NOMO-1 treated with dmso at 0.1 percent for 144 hours (cell line): ENCODE data around the gene IL1RAPL2.
A peak's percentile ranks its signal among the peaks of the same experiment; 100 is the strongest.
"Not testable (repeated sequence)": the region's sequence is repeated elsewhere in the genome, so short reads cannot be mapped to it uniquely, and the experiment has no call there.

ENCODE experiments used
- DNase-seq: peaks from one replicate; lab custom pipeline; 2025; ENCODE audit not compliant: unreplicated experiment; lab: John Stamatoyannopoulos, UW

Gene IL1RAPL2

DNA sequence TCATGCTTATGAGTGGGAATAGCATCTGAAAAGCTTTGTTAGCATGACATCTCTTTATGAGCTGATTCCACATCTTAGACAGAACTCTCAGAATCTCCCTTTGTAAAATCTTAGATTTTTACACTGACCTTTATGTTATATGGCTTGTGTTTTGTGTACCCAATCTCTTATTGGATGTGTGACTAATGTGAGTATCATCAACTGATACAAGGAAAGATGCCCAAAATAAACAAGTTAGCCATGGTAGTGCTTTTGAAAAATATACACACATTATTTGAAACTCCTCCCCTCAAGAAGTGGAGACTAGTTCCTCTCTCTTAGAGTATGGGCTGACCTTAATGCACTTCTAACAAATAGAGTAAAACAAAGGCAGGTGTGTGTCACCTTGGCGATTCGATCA lies 1096.2 kb downstream of the IL1RAPL2 start:
- no peak for DNase-seq

DNA sequence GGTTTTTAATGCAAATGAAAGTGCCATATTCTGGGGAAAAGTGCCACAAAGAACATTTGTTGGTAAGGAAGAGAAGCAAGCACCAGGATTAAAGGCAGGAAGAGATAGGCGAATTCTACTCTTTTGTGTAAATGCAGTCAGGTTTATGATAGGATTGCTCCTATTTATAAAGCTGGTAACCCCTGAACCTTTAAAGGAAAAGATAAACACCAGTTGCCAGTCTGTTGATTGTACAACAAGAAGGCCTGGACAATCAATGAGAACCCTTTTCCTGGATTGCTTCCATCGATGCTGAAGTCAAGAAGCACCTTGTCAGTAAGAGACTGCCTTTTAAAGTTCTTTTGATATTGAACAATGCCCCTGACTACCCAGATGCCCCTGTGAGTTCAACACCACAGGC lies 1098.2 kb downstream of the IL1RAPL2 start:
- DNase-seq = no peak

DNA sequence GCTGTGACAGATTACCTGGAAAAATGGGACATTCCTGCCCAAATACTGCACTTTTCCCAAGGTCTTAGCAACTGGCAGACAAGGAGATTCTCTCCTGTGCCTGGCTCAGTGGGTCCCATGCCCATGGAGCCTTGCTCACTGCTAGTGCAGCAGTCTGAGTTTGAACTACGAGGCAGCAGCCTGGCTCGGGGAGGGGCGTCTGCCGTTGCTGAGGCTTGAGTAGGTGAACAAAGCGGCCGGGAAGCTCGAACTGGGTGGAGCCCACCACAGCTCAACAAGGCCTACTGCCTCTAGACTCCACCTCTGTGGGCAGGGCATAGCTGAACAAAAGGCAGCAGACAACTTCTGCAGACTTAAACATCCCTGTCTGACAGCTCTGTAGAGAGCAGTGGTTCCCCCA lies 1118.3 kb downstream of the IL1RAPL2 start:
- not testable (repeated sequence) for DNase-seq

DNA sequence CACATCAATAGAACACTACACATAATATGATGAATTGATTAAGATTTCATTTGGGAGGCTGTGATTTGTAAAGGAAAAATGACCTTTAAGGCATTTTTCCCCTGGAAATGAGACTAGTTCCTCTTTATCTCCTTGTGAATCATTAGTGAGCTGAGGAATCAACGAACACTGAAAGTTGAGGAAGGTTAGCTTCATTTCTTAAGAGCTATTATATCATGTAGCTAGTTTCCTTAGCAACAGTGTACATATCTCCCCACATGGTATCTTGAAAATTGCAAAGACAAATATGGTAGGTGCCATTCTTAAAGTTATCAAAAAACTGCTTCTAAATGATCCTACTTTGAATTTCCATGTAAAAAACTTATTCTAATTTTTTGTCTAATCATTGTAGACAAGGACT lies 1128.8 kb downstream of the IL1RAPL2 start:
- DNase-seq = no peak

DNA sequence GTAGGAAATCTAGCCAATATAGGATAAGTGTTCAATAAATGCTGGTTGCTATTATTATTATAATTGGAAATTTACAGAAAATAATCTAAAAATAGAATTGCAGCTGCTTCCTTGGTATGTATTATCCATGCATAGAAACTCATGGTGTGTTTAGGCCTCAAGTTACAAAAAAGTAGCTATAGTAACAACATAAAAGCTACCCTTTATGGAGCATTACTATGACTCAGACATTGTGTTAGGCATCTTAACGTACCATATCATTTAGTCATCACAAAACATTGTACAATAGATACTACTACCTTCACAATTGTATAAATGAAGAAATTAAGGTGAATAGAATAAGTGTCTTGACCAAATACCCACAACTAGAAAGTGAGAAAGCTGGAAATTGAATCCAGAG lies 1129.5 kb downstream of the IL1RAPL2 start:
- no peak for DNase-seq

DNA sequence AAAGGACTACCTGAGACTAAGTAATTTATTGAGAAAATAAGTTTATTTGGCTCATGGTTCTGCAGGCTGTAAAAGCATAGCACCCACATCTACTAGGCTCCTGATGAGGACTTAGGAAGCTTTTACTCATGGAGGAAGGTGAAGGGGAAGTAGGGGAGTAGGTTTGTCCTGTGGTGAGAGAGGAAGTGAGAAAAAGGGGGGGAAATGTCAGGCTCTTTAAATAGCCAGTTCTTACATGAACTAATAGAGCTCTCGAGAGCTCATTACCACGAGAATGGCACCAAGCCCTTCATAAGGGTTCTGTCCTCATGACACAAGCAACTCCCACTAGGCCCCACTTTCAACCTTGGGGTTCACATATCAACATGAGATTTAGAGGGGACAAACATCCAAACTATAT lies 1130.9 kb downstream of the IL1RAPL2 start:
- peak; percentile 2 for DNase-seq

DNA sequence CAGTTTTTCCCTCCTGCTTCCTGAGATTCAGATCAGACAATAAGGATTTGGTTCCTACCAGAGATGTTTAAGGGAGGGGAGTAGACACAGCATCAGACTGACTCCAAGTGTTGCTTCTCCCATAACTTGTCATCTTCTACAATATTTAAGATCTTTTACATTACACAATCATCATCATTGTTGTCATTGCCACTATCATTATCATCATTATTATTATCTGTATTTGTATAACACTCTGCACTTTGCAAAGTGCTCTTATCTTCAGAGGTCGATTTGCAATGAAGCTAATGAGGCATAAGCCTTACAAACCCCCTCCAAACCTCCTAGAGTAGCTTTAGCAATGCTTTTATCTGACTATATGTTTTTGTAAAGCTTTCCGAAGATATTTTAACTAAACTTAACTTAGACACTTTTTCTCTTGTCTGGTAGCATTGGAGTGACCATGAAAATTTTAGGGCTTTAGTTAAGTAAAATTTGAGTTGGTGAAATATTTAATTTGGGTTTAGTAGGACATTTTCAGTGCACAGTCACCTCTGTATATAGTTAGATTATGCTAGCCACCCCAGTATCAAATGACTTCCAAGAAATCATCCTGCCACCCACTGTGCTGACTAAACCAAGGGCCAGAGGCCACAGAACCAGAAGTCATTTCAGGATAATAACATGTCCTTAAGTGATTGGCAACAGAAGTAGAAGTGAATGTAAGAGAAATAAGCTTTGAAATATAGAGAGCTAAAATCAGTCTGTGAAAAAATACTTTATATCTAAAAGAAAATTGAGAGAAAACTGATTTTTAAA lies 1132.2 kb downstream of the IL1RAPL2 start:
- no peak for DNase-seq

DNA sequence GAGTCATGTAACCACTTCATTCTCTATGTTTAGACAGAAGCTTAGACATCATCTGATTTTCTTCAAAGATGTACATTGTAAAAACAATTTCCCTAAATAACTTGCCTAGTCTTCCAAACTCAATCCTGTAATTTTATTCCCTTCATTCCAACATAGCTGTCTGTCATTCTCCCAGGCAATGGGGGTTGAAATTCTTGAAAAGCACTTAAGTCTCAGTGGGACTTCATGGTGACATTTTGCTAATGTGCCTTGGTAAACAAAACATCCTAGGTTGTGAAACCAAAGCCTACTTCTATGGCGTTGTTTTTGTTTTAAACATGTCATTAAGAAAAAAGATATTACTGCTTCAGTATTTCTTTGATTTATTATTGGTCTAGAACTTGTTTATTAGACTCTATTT lies 1134.3 kb downstream of the IL1RAPL2 start:
- no peak for DNase-seq

DNA sequence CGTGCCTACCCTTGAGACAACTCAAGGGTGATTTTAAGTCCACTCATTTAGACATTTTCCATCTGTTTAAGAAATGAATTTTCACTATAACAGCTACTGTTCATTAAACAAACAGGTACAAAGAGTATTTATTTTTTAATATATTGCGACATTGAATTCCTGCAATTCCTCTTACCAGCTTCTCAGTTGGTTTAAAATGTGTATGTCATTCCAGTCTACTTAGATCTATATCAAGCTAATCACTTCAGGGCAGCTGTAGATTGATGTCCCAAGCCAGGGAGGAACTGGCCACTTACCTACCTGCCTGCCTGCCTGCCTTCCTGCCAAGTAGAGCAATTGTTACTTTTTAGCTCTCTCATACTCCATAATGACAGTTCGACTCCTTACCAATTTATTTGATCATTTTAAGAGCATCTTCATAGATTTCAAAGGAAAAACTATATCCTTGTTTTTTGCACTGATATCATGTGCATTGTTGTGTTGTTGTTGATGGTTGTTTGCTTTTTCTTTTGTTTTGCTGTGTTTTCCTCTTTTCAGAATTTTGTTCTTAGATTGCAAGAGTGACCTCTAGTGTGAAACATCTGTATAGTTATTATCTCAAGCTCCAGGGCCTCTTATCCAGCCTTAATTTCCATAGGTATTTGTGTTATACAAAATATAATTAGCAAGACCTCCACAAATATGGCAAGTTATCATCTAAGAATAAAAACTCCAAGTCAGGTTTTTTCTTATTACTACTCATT lies 1135.5 kb downstream of the IL1RAPL2 start:
- no peak for DNase-seq

DNA sequence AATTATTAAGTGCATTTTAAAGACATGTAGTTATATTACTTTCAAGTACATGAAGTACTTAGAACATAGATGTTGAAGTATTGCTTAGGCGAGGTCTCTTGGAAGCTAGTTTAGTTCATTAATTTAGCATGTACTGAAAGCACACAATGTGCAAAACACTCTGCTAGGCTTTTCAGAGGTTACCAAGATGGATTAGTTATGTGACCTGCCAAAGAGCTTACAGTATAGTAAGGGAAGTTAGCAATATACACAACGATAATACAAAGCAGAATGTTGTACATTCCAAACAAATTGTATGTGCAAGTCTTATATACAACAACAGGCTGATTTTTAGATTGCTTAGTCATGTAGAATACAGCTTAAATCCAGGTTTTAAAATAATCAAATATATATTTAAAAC lies 1137.9 kb downstream of the IL1RAPL2 start:
- no peak for DNase-seq

DNA sequence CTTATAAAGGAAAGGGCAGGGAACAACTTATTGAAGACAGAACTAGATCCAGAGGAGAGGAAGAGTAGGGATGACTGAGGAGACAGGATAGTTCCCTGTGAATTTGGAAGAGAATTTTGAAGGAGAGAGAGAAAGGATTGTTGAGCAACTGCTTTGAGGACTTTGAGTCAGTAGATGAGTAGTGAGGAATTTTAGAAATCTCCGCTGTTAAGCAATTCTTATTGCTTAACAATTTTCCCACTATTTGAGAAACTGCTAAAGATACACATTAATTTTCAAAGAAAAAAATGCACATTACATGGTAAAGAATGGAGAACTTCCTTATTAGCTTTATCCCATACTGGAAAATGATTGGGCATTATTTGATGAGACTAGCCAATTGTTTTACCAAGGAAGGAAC lies 1140.0 kb downstream of the IL1RAPL2 start:
- DNase-seq = no peak

DNA sequence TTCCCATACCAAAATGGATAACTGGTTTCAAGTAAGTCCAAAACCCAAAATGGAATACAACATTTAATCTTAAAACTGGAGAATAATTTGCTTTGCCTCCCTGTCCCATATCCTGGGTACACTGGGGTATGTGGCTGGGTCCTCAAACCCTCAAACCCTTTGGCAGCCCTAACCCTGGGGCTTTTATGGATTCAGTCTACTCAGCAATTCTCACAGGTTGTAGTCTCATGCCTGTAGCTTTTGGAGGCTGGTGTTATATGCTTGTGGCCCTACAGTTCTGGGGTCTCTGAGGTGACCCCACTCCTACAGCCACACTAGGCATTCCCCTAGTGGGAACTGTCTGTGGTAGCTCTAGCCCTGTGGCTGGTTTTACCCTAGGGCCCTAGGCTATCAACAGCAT lies 1145.8 kb downstream of the IL1RAPL2 start:
- DNase-seq = no peak

DNA sequence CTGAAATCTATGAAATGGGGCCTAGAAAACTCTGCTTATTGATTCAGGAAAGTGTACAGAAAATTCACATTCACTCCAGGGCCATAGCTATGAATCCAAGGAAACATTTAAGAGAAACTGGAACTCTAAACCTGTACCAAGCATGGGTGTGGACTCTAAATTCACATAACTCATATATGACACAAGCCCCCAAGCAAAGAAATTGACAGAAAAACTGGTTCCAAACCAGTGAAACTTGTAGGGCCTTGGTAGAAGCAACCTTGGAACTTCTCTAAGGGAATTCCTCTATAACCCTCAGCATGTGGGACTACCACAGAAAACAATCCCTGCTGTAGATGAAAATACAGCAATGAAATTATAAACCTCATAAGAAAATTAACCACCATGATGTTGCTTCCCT lies 1149.7 kb downstream of the IL1RAPL2 start:
- no peak for DNase-seq

DNA sequence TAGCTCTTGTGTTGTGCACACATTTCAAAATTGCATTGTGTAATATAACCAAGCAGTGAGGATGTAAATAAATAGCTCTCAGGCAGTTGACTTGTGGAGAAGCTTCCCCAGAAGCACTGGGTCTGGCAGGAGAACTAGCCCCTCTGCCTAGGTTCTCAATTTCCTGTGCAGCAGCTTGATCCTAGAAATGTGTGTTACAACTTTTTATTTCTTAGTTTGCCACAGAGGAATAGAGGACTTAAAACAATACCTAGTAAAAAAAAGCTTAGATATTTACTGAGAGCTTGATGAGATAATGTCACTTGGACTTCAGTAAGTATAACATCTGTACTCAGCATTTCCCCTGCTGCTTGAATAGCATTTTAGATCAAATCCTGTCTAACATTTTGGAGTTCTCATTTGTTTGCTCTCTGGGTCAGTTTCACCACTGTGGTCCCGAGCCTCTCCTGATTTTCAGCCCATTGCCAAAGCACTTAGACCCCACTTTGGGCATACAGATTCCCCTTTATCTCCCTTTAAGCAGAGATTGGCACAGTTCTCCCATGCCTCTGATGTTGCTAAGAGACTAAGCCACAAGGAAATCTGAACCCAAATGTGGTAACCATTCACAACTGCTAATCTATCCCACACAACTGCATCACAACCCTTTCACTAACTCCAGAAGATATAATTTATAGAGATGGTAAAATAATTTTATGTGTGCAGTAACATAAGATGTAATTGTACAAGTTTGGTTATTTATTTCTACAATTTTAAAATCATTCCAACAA lies 1158.2 kb downstream of the IL1RAPL2 start:
- no peak for DNase-seq

DNA sequence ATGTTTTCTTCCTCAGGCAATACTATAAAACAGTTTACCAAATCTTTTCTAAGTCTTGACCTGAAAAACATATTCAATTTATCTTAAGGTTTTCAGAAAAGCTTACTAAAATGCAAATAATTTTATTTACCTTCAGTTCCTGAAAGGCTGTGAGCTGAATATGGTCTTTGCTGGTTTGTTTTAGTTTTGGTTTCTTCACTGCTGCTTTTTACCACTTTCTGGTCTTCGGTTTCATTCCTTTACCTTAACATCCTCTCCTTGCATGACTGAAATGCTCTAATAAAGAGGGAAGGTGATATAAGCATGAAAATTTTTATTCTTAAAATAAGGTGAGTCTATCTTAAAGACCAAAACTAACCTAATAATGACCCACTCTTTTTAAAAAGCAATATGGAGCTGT lies 1159.2 kb downstream of the IL1RAPL2 start:
- DNase-seq = no peak

DNA sequence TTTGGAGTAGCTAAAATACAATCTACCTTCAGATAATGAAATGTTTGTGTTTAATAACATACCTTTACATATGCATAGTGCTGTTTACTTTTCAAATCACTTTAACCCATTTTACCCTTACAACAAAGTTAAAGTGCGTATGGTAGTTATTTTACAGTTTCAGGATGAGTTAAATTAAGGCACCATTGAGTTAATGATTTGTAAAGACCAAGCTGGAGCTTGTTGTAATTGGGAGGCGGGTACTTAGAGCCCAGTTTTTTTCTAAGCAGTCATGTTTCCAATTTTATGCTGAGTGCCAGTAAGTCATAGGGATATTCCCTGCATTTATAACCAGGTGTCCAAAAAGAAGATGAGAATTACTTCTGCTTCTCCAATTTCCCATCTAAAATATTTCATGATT lies 1172.2 kb downstream of the IL1RAPL2 start:
- no peak for DNase-seq

DNA sequence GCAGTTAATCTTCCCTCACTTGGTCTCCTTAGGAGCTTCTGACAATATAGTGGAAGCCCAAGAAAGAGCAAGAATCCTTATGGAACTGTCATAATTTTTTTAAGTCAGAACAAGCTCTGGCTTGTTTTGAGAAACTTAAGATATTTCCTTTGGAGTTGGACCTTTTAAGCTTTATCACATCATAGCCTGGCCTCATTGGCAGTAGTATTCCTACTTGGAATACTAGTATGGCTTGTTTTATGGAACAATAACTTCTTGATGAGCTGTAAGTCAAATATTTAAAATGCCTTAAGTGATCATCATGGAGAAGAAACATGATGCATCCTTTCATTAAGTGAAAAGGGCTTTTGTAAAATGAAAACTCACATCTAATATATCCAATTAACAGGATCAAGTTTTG lies 1178.3 kb downstream of the IL1RAPL2 start:
- no peak for DNase-seq

DNA sequence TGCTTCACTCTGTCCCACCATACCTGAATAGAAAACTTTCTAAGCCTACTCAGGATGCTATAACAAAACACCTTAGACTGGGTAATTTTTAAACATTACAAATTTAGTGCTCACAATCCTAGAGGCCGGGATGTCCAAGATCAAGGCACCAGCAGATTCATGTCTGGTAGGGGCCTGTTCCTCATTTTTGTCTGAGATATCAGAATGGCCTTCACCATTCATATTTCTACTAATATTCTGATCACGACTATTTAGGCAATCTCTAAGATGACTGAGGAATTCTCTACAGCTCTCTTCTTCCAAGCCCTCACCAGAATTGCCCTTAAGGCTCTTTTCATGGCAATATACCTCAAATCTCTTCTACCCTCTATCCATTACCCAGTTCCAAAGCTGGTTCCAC lies 1178.9 kb downstream of the IL1RAPL2 start:
- no peak for DNase-seq

DNA sequence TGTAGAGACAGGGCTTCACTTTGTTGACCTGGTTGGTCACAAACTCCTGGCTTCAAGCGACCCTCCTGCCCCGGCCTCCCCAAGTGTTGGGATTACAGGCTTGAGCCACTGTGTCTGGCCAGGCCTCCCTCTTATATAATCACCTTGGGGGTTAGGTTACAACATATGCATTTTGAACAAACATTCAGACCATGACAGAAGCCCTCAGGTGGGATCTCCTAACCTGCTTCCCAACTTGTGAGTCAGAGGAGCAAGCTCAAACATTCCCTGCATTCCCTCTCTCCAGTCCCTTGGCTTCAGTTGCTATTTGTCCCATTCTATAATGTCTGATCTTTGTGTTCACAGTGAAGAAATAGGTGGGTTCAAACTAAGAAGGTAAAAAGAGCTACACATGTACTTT lies 1179.9 kb downstream of the IL1RAPL2 start:
- no peak for DNase-seq

DNA sequence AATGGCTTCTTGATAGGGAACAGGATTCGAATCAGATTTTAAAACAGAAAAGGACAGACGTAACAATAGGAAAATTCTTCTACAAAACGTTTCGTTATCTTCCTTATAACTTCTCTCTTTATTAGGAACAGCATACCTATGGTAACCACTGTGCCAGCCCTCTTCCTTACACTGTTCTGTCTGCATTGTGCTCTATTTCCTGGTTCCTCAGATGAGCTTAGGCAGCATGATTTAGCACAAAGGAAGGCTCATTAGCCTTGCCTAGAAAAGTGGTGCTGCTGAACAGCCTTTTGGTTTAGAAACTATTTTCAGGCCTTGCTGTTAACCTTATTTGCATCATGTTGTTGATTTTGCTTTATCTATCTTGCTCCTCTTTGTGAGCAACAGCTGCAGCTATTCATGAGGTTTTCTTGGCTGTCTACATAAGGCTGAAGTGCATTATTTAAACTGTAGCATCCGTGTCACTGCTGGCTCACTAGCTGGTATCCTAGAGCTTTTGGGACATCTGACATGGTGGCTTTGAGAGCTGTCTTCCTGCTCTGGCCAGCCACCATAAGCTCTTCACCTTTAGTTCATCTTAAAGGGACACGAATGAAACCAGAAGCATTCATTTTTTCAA lies 1186.4 kb downstream of the IL1RAPL2 start:
- DNase-seq = no peak

DNA sequence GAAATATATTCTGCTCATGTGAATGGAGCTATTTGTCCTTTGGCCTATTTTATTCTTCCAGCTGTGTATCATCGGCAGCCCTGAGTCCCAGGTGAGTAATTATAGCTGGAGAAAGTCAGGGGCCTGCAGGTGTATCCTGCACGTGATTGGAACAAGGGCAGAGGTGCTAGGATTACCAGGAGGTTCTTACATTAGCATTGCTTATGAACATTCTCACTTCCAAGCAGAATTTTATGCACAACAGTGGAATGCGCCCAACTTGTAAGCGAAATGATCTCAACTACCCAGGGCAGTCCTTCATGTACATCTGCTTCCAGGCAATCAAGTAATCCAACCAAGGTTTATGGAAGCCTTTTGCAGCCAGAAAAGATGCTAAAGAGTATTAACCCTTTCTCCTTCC lies 1187.4 kb downstream of the IL1RAPL2 start:
- no peak for DNase-seq
